PFSK-1 (cell line): ENCODE results near the gene GOLM1.

Experiments used
- POLR2AphosphoS5 ChIP-seq: IDR thresholded peaks from 2 replicates; pipeline ENCODE4 v1.6.1; 2012; ENCODE audit warnings: low read depth, mild to moderate bottlenecking, control low read depth, low read length, moderate library complexity
- SIN3A ChIP-seq: IDR thresholded peaks from 2 replicates; pipeline ENCODE4 v1.6.1; 2012; ENCODE audit warnings: mild to moderate bottlenecking, low read length, moderate library complexity, borderline replicate concordance; ENCODE audit not compliant: insufficient read depth
- TAF1 ChIP-seq: IDR thresholded peaks from 2 replicates; pipeline ENCODE4 v1.6.1; 2012; ENCODE audit warnings: low read length, control low read depth, borderline replicate concordance; ENCODE audit not compliant: insufficient read depth
- TF ChIP-seq, protein P1 (sequence below), 2 experiments: IDR thresholded peaks; 2 replicates each; pipeline versions ENCODE4 v1.6.1 to v1.8.0; 2011 to 2012; ENCODE audit warnings: low read depth in 2 of 2, low read length in 2 of 2, control low read depth in 1 of 2, inconsistent platforms in 1 of 2, mild to moderate bottlenecking in 1 of 2, moderate library complexity in 1 of 2; ENCODE audit not compliant: insufficient read depth in 1 of 2

DNA sequence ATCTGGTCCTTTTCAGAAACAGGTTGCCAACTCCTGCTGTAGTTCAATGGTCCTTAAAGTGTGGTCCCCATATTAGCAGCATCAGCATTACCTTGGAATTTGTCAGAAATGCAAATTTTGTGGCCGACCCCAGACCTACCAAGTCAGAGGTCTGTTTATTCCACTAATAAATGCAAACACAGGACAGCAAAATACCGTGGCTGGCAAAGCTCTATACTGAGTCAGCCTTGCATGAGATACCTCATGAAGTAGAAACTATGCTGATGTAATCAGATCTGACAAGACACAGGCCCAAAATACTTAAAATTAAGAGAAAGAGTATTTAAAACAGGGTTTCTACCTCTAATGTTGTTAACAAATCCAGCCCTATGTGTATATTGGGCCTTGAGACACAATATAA, 3.0 kb downstream of the GOLM1 start:
- TF ChIP-seq POLR2AphosphoS5 (no peak), TAF1 (no peak), SIN3A (no peak)
- TF ChIP-seq, protein P1, sequence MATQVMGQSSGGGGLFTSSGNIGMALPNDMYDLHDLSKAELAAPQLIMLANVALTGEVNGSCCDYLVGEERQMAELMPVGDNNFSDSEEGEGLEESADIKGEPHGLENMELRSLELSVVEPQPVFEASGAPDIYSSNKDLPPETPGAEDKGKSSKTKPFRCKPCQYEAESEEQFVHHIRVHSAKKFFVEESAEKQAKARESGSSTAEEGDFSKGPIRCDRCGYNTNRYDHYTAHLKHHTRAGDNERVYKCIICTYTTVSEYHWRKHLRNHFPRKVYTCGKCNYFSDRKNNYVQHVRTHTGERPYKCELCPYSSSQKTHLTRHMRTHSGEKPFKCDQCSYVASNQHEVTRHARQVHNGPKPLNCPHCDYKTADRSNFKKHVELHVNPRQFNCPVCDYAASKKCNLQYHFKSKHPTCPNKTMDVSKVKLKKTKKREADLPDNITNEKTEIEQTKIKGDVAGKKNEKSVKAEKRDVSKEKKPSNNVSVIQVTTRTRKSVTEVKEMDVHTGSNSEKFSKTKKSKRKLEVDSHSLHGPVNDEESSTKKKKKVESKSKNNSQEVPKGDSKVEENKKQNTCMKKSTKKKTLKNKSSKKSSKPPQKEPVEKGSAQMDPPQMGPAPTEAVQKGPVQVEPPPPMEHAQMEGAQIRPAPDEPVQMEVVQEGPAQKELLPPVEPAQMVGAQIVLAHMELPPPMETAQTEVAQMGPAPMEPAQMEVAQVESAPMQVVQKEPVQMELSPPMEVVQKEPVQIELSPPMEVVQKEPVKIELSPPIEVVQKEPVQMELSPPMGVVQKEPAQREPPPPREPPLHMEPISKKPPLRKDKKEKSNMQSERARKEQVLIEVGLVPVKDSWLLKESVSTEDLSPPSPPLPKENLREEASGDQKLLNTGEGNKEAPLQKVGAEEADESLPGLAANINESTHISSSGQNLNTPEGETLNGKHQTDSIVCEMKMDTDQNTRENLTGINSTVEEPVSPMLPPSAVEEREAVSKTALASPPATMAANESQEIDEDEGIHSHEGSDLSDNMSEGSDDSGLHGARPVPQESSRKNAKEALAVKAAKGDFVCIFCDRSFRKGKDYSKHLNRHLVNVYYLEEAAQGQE (IDR thresholded peaks at IDR 0.05; ENCODE audit: insufficient read depth in 1 of 2, low read depth in 2 of 2, low read length in 2 of 2), result no peak
